IMR-90 (cell line): ENCODE measurements around the gene RELCH. TPM values are rescaled to one million over a fixed set of nuclear protein-coding genes. Genes with fewer than 3 reads are reported as not detected.

Experiments
- ATAC-seq: fragments of 200-7000 bp; cut with Tn5 transposase; 2 replicates; pipeline ENCODE4 v1.9.1; 2020; ENCODE audit warnings: low read depth, mild to moderate bottlenecking, moderate library complexity
- BruUV-seq: library from RNA; stranded (reverse); fragments of 400-500 nt; replicated peaks from 2 replicates; lab custom pipeline; 2021; lab: Mats Ljungman, UMichigan
- CTCF ChIA-PET: fragments of 300-600 bp; formaldehyde crosslinking; extraction: SDS; loops from one replicate; lab custom pipeline; 2021; ENCODE audit warnings: antibody characterized with exemption; lab: Yijun Ruan, JAX
- POLR2A ChIA-PET: fragments of 300-600 bp; sonication (Branson Sonifier 250); formaldehyde crosslinking; loops from one replicate; lab custom pipeline; 2022; ENCODE audit warnings: antibody characterized with exemption; ENCODE audit not compliant: unreplicated experiment; lab: Charles Lee
- DNase-seq: peaks from one replicate; pipeline ENCODE4 v3.0.0; 2013
- H2AFZ ChIP-seq: replicated peaks from 2 replicates; pipeline ENCODE3; 2013; ENCODE audit warnings: low read length, mild to moderate bottlenecking; ENCODE audit not compliant: poor library complexity
- H2AK5ac ChIP-seq: 2 replicates; pipeline ENCODE4 v1.6.1; 2013; ENCODE audit warnings: low read depth, low read length, inconsistent platforms
- H2AK9ac ChIP-seq: replicated peaks from 2 replicates; pipeline ENCODE3; 2013; ENCODE audit warnings: mild to moderate bottlenecking, low read depth, low read length, moderate library complexity; ENCODE audit not compliant: poor library complexity
- H2BK120ac ChIP-seq: 2 replicates; pipeline ENCODE4 v1.6.1; 2013; ENCODE audit warnings: low read depth, low read length, inconsistent platforms
- H2BK15ac ChIP-seq: 3 replicates; pipeline ENCODE4 v1.6.1; 2013; ENCODE audit warnings: low read depth, low read length, inconsistent platforms
- H2BK20ac ChIP-seq: 2 replicates; pipeline ENCODE4 v1.6.1; 2013; ENCODE audit warnings: low read depth, mild to moderate bottlenecking, inconsistent platforms, low read length, moderate library complexity
- H2BK5ac ChIP-seq: 2 replicates; pipeline ENCODE4 v1.6.1; 2013; ENCODE audit warnings: mild to moderate bottlenecking, low read depth, low read length, inconsistent platforms; ENCODE audit not compliant: poor library complexity, severe bottlenecking
- H3K14ac ChIP-seq: replicated peaks from 2 replicates; pipeline ENCODE4 v1.6.1; 2013; ENCODE audit warnings: low read depth, low read length, inconsistent platforms
- H3K18ac ChIP-seq: 2 replicates; pipeline ENCODE4 v1.6.1; 2013; ENCODE audit warnings: low read depth, low read length, control low read depth
- H3K23ac ChIP-seq: 2 replicates; pipeline ENCODE4 v1.6.1; 2013; ENCODE audit warnings: low read depth, low read length, inconsistent platforms
- H3K27ac ChIP-seq: 2 replicates; pipeline ENCODE4 v1.5.1; 2013; ENCODE audit warnings: mild to moderate bottlenecking, control low read depth, low read length; ENCODE audit not compliant: insufficient read depth
- H3K27me3 ChIP-seq: 2 replicates; pipeline ENCODE4 v1.6.1; 2013; ENCODE audit warnings: low read length; ENCODE audit not compliant: control insufficient read depth, insufficient read depth
- H3K36me3 ChIP-seq: 2 replicates; pipeline ENCODE4 v1.6.1; 2013; ENCODE audit warnings: low read length, mixed read lengths; ENCODE audit not compliant: control insufficient read depth, insufficient read depth
- H3K4ac ChIP-seq: 2 replicates; pipeline ENCODE4 v1.6.1; 2013; ENCODE audit warnings: low read depth, low read length, inconsistent platforms
- H3K4me1 ChIP-seq: 2 replicates; pipeline ENCODE4 v1.6.1; 2013; ENCODE audit warnings: low read length, mixed read lengths; ENCODE audit not compliant: control insufficient read depth, insufficient read depth
- H3K4me2 ChIP-seq: 2 replicates; pipeline ENCODE4 v1.6.1; 2013; ENCODE audit warnings: low read depth, mild to moderate bottlenecking, control low read depth, low read length, moderate library complexity
- H3K4me3 ChIP-seq: 2 replicates; pipeline ENCODE4 v1.5.1; 2013; ENCODE audit warnings: low read depth, mild to moderate bottlenecking, control low read depth, low read length, moderate library complexity; ENCODE audit not compliant: insufficient read depth
- H3K56ac ChIP-seq: 2 replicates; pipeline ENCODE4 v1.6.1; 2013; ENCODE audit warnings: low read length, inconsistent platforms; ENCODE audit not compliant: insufficient read depth; ENCODE audit errors: extremely low read depth
- H3K79me1 ChIP-seq, 2 experiments: 2 replicates each; pipeline ENCODE4 v1.6.1; 2013; ENCODE audit warnings: low read length in 2 of 2, inconsistent platforms in 1 of 2, low read depth in 1 of 2
- H3K9ac ChIP-seq: 2 replicates; pipeline ENCODE4 v1.6.1; 2013; ENCODE audit warnings: low read depth, low read length, control low read depth
- H3K9me1 ChIP-seq: 2 replicates; pipeline ENCODE4 v1.6.1; 2013; ENCODE audit warnings: low read length, inconsistent platforms; ENCODE audit not compliant: insufficient read depth
- H3K9me3 ChIP-seq: 2 replicates; pipeline ENCODE4 v1.6.1; 2013; ENCODE audit warnings: low read length; ENCODE audit not compliant: control insufficient read depth, insufficient read depth
- H4K20me1 ChIP-seq: 2 replicates; pipeline ENCODE4 v1.6.1; 2013; ENCODE audit warnings: low read length, inconsistent platforms; ENCODE audit not compliant: insufficient read depth
- H4K5ac ChIP-seq: 2 replicates; pipeline ENCODE4 v1.6.1; 2013; ENCODE audit warnings: mild to moderate bottlenecking, low read depth, low read length, control low read depth
- H4K8ac ChIP-seq, 2 experiments: 2 replicates each; pipeline ENCODE4 v1.6.1; 2013; ENCODE audit warnings: low read depth in 2 of 2, low read length in 2 of 2, control low read depth in 1 of 2, inconsistent platforms in 1 of 2
- H4K91ac ChIP-seq: 2 replicates; pipeline ENCODE4 v1.6.1; 2013; ENCODE audit warnings: low read depth, low read length, inconsistent platforms; ENCODE audit not compliant: insufficient read depth
- CEBPB ChIP-seq: IDR thresholded peaks from 2 replicates; pipeline ENCODE4 v1.6.1; 2012; ENCODE audit warnings: low read depth, low read length, improper control_type of control experiment
- CHD1 ChIP-seq: IDR thresholded peaks from 2 replicates; pipeline ENCODE4 v1.6.1; 2012; ENCODE audit warnings: low read depth, low read length, improper control_type of control experiment
- CTCF ChIP-seq: conservative IDR thresholded peaks from 2 replicates; pipeline ENCODE4 v1.5.1; 2012; ENCODE audit warnings: mild to moderate bottlenecking, low read depth, low read length, improper control_type of control experiment
- MAFK ChIP-seq: IDR thresholded peaks from 2 replicates; pipeline ENCODE4 v1.6.1; 2012; ENCODE audit warnings: low read depth, low read length, improper control_type of control experiment
- MAZ ChIP-seq: IDR thresholded peaks from 2 replicates; pipeline ENCODE4 v1.6.1; 2012; ENCODE audit warnings: low read depth, mild to moderate bottlenecking, low read length, improper control_type of control experiment, moderate library complexity, borderline replicate concordance
- MXI1 ChIP-seq: IDR thresholded peaks from 2 replicates; pipeline ENCODE4 v1.6.1; 2012; ENCODE audit warnings: low read depth, mild to moderate bottlenecking, low read length, moderate library complexity, borderline replicate concordance
- NFE2L2 ChIP-seq: fragments of 150-350 bp; IDR thresholded peaks from 2 replicates; pipeline ENCODE4 v1.6.1; 2016; ENCODE audit warnings: low read depth, mild to moderate bottlenecking, low read length
- POLR2A ChIP-seq: IDR thresholded peaks from 2 replicates; pipeline ENCODE4 v1.6.1; 2012; ENCODE audit warnings: mild to moderate bottlenecking, low read depth, low read length
- RAD21 ChIP-seq: IDR thresholded peaks from 2 replicates; pipeline ENCODE4 v1.6.1; 2012; ENCODE audit warnings: low read length, improper control_type of control experiment
- RCOR1 ChIP-seq: IDR thresholded peaks from 2 replicates; pipeline ENCODE4 v1.6.1; 2012; ENCODE audit warnings: mild to moderate bottlenecking, low read length, improper control_type of control experiment; ENCODE audit not compliant: insufficient replicate concordance
- SMC3 ChIP-seq: fragments of 150-350 bp; IDR thresholded peaks from 2 replicates; pipeline ENCODE4 v1.6.1; 2016; ENCODE audit warnings: low read depth, mild to moderate bottlenecking, antibody characterized with exemption, low read length, moderate library complexity
- WGBS, 2 experiments: methylation state at CpG; one replicate each; pipeline versions ENCODE4 v1.1.5 to v1.1.7; 2013; ENCODE audit warnings: missing lambda C conversion rate in 2 of 2; ENCODE audit not compliant: insufficient read length in 1 of 2; ENCODE audit errors: extremely low coverage in 2 of 2; 5-methylcytosine and 5-hydroxymethylcytosine counted together
- dilution Hi-C: fragments of 300-500 bp; cut with HindIII; formaldehyde crosslinking; loops from one replicate; pipeline ENCODE4 v1.14.3; 2018; ENCODE audit warnings: low sequenced_read_pairs; ENCODE audit not compliant: unreplicated experiment
- in situ Hi-C: fragments of 300-500 bp; cut with MboI; formaldehyde crosslinking; loops from 3 replicates; pipeline ENCODE4 v1.14.3; 2019; ENCODE audit warnings: low sequenced_read_pairs, inconsistent platforms, mixed read lengths
- intact Hi-C: fragments of 100-400 bp; cut with micrococcal nuclease; formaldehyde crosslinking; loops from 2 replicates; pipeline ENCODE4 v1.10.0; 2022
- polyA plus RNA-seq, 3 experiments: library from polyadenylated mRNA; depleted of rRNA; stranded (reverse); fragments of >200 nt; gene quantifications; 2 replicates each; pipeline ENCODE4 v1.2.3, GENCODE V29; 2012; ENCODE audit warnings: low replicate concordance in 1 of 3
- total RNA-seq: library from RNA; depleted of rRNA; stranded (reverse); fragments of >200 nt; gene quantifications from 2 replicates; pipeline ENCODE4 v1.2.3, GENCODE V29; 2012
- TF ChIP-seq, protein P1 (sequence below): fragments of 150-350 bp; IDR thresholded peaks from 2 replicates; pipeline ENCODE4 v1.6.1; 2016; ENCODE audit warnings: low read depth, mild to moderate bottlenecking, low read length, moderate library complexity, borderline replicate concordance
- TF ChIP-seq, protein P2 (sequence below): fragments of 150-350 bp; IDR thresholded peaks from 2 replicates; pipeline ENCODE4 v1.6.1; 2017; ENCODE audit warnings: mild to moderate bottlenecking, antibody characterized with exemption, low read length, low read depth

The RELCH gene
- total and polyA plus RNA-seq, 2 of the 4 experiments (the other 2 are of a cell fraction), result 14.4 to 52.5 TPM

GRCh38 chr18:62214790-62215189, 27.7 kb downstream of the RELCH start:
- BruUV-seq, result no TSS peak
- POLR2A ChIA-PET, result no interaction called here
- CTCF ChIA-PET, result interaction anchor here (1.6 kb wide), 1 partner anchor 11 kb away, joined by 5 read pairs; no protein-coding TSS in a partner anchor
- no peak overlapping the region for H3K56ac ChIP-seq
- H3K4me3 ChIP-seq, result no peak overlapping the region
- H2BK15ac ChIP-seq, result no peak overlapping the region
- in situ Hi-C loops (no loop called here), dilution Hi-C loops (no loop called here), intact Hi-C loops (no loop called here)
- H3K4ac ChIP-seq, result no peak overlapping the region
- H3K9me1 ChIP-seq, result 0 out of 2 replicates have a peak, but pooled peaks cover 5% of the 10 kb centered on the region
- H3K36me3 ChIP-seq, result peaks cover 9% of the 10 kb centered on the region
- H2AFZ ChIP-seq, result no peak overlapping the region
- no peak overlapping the region for H2BK120ac ChIP-seq
- no peak overlapping the region for H3K4me2 ChIP-seq
- H2AK5ac ChIP-seq, result no peak overlapping the region
- ATAC-seq (no peak), DNase-seq (no peak)
- no peak overlapping the region for H3K23ac ChIP-seq
- H2AK9ac ChIP-seq, result no peak overlapping the region
- H3K27me3 ChIP-seq, result no peaks in the 10 kb centered on the region
- H3K4me1 ChIP-seq, result no peaks in the 10 kb centered on the region
- no peak for TF ChIP-seq POLR2A
- no peak for TF ChIP-seq RAD21
- TF ChIP-seq CEBPB, result no peak
- TF ChIP-seq SMC3, result no peak
- TF ChIP-seq, protein P1, sequence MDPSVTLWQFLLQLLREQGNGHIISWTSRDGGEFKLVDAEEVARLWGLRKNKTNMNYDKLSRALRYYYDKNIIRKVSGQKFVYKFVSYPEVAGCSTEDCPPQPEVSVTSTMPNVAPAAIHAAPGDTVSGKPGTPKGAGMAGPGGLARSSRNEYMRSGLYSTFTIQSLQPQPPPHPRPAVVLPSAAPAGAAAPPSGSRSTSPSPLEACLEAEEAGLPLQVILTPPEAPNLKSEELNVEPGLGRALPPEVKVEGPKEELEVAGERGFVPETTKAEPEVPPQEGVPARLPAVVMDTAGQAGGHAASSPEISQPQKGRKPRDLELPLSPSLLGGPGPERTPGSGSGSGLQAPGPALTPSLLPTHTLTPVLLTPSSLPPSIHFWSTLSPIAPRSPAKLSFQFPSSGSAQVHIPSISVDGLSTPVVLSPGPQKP, result no peak
- no peak for TF ChIP-seq RCOR1
- no peak for TF ChIP-seq MAFK
- TF ChIP-seq, protein P2, sequence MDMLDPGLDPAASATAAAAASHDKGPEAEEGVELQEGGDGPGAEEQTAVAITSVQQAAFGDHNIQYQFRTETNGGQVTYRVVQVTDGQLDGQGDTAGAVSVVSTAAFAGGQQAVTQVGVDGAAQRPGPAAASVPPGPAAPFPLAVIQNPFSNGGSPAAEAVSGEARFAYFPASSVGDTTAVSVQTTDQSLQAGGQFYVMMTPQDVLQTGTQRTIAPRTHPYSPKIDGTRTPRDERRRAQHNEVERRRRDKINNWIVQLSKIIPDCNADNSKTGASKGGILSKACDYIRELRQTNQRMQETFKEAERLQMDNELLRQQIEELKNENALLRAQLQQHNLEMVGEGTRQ, result no peak
- no peak for TF ChIP-seq MAZ
- TF ChIP-seq MXI1, result no peak
- no peak for TF ChIP-seq CTCF
- no peak for TF ChIP-seq NFE2L2
- no peak for TF ChIP-seq CHD1
- no peak overlapping the region for H3K27ac ChIP-seq
- no peak overlapping the region for H2BK5ac ChIP-seq
- H3K9me3 ChIP-seq, result no peaks in the 10 kb centered on the region
- no peak overlapping the region for H3K18ac ChIP-seq
- no peak overlapping the region for H4K91ac ChIP-seq
- no peak overlapping the region for H3K14ac ChIP-seq
- no peak overlapping the region for H4K5ac ChIP-seq
- no CpG with 5 or more reads among the region's 1 CpG for WGBS, 2 experiments
- H4K8ac ChIP-seq, result no peak overlapping the region
- peaks cover 18 to 28% of the 10 kb centered on the region in 2 experiments; a peak in 3 of 4 replicates for H3K79me1 ChIP-seq
- H4K20me1 ChIP-seq, result no peaks in the 10 kb centered on the region; the same call in 1 of the 2 replicates
- H2BK20ac ChIP-seq, result no peak overlapping the region
- no peak overlapping the region for H3K9ac ChIP-seq
